KOPT-K1 (cell line): ENCODE data around the gene TMEM179B.
"Not testable (repeated sequence)": the region's sequence is repeated elsewhere in the genome, so short reads cannot be mapped to it uniquely, and the experiment has no call there.

ENCODE experiments used
- H3K27ac ChIP-seq: fragments of 200-600 bp; sonication (generic); 2 replicates; pipeline ENCODE4 v1.5.1; 2016; ENCODE audit warnings: antibody characterized with exemption, mild to moderate bottlenecking, low read depth, low read length; ENCODE audit not compliant: poor library complexity, severe bottlenecking
- H3K36me3 ChIP-seq: fragments of 200-600 bp; sonication (generic); 2 replicates; pipeline ENCODE4 v1.5.1; 2017; ENCODE audit warnings: antibody characterized with exemption, mild to moderate bottlenecking, low read length, moderate library complexity; ENCODE audit not compliant: insufficient read depth
- H3K9me3 ChIP-seq: fragments of 200-600 bp; sonication (generic); 2 replicates; pipeline ENCODE4 v1.5.1; 2017; ENCODE audit warnings: antibody characterized with exemption, low read length, mild to moderate bottlenecking; ENCODE audit not compliant: insufficient read depth, poor library complexity, severe bottlenecking

TMEM179B gene

DNA sequence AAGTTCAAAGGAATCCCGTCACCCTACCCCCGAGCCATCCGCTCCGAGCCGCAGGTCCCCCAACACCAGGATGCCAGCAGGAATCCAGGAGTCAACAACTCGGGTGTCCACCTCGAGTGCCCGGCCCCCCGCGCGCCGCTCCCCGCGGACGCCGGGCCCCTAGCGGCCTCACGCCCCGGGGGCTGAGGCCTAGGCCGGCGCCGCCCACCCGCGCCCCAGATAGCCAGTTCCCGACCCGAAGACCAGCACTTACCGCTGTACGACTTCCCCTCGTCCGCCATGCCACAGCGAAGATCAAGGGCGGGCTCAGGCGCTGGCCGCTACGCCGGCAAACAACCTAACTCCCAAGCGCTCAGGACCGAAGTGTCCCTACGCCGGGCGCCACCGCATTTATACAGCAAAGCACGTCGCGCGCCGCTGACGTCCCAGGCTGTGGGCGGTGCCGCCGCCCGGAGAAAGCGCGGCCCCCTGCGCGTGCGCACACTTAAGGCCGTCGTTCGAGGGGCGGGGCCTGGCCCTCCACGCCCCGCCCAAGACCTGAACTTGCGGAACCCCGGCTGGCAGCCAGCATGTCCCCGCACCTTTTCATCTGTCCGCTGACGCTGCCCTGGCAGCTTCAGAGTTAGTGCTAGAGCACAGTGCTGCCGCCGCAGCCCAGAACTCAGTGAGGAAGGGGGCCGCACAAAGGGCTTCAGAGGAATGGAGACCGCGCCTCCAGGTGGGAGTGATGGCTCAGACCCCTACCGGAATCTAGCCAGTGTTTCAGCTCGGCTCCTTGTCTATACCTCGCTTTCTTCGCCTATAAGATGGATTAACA, 18.1 kb downstream of the TMEM179B start, which contains the start of gene NXF1:
Gene NXF1 (minus strand): TSS at position 365 of the 817 bp plus-strand sequence. CDS start 84 bp downstream, at position 281.
- peak within 1 kb of the TSS; percentile 85 for H3K27ac ChIP-seq

DNA sequence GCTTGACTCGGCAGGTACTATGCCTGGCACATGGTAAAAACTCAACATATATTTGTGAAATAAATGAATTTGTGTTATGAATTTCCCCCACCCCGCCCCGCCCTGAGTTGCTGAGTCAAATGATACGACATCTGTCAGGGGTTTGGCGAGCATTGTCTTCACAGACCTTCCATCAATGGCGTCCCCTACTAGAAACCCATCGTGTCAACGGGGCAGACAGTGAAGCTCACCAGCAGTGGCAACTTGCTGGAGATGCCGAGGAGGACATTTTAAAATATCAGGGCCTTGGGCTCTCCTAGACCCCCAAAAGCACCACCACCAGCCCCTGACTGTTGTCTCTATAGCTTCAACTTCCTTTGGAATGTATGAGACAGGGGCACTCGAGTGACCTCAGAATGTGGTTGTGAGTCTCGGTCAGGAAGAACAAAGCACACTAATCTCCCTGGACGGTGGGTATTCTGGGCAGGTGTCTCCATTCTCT, 18.8 kb downstream of the TMEM179B start:
- Histone ChIP-seq H3K9me3 (no peaks in the 10 kb centered on the region), H3K27ac (peak overlapping the region; percentile 85), H3K36me3 (peaks cover 31% of the 10 kb centered on the region)

More for the DNA sequence above, 18.1 kb downstream of the TMEM179B start, which contains the start of gene NXF1:
- no peaks in the 10 kb centered on the region for H3K9me3 ChIP-seq
- peaks cover 38% of the 10 kb centered on the region for H3K36me3 ChIP-seq

DNA sequence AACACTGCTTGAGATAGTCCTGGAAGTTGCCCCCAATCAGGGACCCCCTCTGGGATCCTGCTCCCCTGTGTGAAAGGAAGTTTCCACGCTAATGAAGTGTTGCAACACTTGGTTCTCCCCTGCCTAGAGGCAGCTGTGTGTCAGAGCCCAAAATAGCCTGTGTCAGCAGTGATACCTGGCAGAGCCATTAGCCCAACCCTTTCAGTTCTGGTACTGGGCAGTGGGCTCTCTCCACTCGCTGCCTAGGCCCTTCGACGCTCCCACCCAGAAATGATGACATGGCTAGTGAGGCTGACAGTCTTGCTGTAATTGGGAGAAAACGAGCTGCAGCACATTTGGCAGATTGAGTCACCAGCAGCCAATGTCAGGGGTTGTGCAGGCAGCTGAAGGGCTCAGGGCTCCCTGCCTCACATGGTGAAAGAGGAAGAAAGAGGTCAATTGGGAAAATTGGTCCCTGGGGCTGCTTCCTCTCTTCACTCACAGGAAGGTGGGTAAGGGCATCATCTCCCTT, 19.5 kb downstream of the TMEM179B start:
- peak overlapping the region; percentile 85 for H3K27ac ChIP-seq
- no peaks in the 10 kb centered on the region for H3K9me3 ChIP-seq
- H3K36me3 ChIP-seq = peaks cover 24% of the 10 kb centered on the region

GRCh38 chr11:62810748-62811147, 23.5 kb downstream of the TMEM179B start:
- Histone ChIP-seq H3K9me3 (no peaks in the 10 kb centered on the region), H3K36me3 (no peaks in the 10 kb centered on the region), H3K27ac (no peak overlapping the region)

- Histone ChIP-seq H3K9me3 (no peaks in the 10 kb centered on the region), H3K36me3 (peaks cover 2% of the 10 kb centered on the region; the same call in 1 of the 2 replicates), H3K27ac (no peak overlapping the region)
Observed at GRCh38 chr11:62811659-62812058, 24.5 kb downstream of the TMEM179B start.

- no peaks in the 10 kb centered on the region for H3K9me3 ChIP-seq
- H3K27ac ChIP-seq = no peak overlapping the region
- peaks cover 33% of the 10 kb centered on the region for H3K36me3 ChIP-seq
Observed at GRCh38 chr11:62816557-62816956, 29.4 kb downstream of the TMEM179B start.

GRCh38 chr11:62817129-62817528, 29.9 kb downstream of the TMEM179B start:
- Histone ChIP-seq H3K36me3 (peaks cover 36% of the 10 kb centered on the region), H3K27ac (no peak overlapping the region), H3K9me3 (no peaks in the 10 kb centered on the region)

DNA sequence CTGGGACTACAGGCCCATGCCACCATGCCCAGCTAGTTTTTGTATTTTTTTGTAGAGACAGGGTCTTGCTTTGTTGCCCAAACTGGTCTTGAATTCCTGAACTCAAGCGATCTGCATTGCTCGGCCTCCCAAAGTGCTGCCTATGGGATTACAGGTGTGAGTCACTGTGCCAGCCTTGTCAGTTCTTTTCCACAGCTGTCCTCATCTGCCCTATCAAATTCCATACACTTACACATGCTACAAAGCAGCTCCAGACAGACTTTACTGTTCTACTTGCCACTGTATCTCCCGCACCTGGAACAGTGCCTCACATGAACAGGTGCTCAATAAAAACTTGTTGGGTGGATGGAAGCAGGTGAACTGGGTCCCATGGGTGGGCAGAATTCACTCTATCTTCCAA, 36.5 kb downstream of the TMEM179B start:
- Histone ChIP-seq H3K9me3 (no peaks in the 10 kb centered on the region), H3K36me3 (peaks cover 81% of the 10 kb centered on the region), H3K27ac (no peak overlapping the region)

DNA sequence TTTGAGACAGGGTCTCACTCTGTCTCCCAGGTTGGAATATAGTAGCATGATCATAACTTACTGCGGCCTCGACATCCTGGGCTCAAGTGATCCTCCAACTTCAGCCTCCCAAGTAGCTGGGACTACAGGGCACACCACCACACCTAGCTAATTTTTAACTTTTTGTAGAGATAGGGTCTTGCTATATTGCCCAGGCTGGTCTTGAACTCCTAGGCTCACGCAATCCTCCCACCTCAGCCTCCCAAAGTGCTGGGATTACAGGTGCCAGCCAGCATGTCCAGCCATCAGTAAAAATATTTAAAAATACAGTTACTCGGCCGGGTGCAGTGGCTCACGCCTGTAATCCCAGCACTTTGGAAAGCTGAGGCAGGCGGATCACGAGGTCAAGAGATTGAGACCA, 40.9 kb downstream of the TMEM179B start:
- H3K27ac ChIP-seq, H3K9me3 ChIP-seq: not testable (repeated sequence)
- H3K36me3 ChIP-seq = peaks cover 58% of the 10 kb centered on the region

DNA sequence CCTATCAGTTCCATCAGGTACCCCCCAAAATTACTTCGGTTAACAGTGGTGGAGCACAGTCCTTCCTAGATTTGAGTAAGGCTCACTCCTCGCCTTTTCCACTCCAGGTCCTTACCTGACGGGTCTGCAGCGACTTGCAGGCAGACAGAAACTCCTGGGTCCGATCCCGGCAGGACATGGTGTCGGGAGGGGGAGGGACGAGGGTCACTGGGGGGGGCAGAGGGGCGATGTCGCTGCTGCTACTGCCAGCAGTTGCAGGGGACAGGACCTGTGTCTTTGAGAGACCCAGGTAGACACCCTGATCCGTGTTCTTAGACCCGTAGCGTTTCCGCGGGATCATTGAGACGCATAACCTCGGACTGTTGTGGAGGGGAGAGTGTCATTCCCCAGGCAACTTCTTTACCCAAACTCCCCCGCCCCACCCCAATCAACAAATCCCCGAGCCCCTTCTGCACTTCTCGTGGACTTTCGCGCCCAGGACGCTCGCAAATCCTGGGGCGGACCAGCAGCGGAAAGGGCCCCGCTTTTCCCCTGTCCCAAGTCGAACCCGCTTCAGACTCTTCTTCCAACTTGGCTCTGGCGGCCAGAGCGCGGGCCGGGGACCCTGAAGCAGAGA, 43.8 kb downstream of the TMEM179B start:
- H3K27ac ChIP-seq = peak overlapping the region; percentile 64
- peaks cover 58% of the 10 kb centered on the region for H3K36me3 ChIP-seq
- no peaks in the 10 kb centered on the region for H3K9me3 ChIP-seq

DNA sequence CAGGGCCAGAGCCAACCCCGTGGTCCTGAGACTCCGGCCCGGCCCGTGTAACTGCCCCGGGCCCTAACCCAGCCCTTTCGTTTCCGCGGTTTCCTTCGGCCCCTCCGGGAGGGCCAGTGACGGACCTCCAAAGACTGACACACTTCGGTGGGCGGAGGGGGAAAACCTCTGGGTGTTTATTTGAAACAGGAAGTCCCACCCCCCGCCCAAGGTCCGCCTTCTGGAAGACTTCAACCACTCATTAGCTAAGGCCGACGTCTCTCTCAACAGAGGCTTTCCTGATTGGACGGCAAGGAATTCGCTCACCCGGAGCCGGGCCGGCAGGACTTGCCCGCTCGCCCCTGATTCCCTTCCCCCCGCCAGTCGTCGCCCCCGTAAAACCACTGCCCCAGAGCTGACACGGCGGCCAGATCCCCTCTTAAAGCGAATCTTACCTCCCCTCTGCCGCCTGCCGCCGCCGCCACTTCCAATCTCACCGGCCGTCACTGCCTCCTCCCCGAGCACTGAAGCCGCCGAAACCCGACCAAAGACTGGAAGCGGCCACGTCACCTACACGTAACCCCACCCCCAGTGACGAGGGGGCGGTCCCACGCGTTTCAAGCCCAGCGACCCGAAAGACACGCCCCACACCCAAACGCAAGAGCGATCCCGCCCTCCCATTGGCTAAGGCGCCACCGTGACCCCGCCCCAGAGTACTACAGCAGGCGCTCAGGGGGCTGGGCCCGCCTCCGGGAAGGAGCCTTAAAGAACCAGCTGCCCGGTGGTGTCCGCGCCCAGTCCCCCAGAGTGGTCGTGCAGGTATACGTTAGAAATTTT, 44.5 kb downstream of the TMEM179B start, which contains the start of gene STX5:
Gene STX5 (minus strand): TSS at position 532 of the 816 bp plus-strand sequence. CDS start 808 bp downstream, outside the sequence.
- Histone ChIP-seq H3K27ac (peak within 1 kb of the TSS; percentile 64), H3K36me3 (peaks cover 60% of the 10 kb centered on the region), H3K9me3 (no peaks in the 10 kb centered on the region)

GRCh38 chr11:62832336-62833234, 45.4 kb downstream of the TMEM179B start, which contains the start of gene TEX54:
Gene TEX54, minus strand, starts transcription at chr11:62832841.
- Histone ChIP-seq H3K27ac (peak within 1 kb of the TSS; percentile 64), H3K9me3 (no peaks in the 10 kb centered on the region), H3K36me3 (peaks cover 60% of the 10 kb centered on the region)

GRCh38 chr11:62835336-62835735, 48.1 kb downstream of the TMEM179B start:
- Histone ChIP-seq H3K9me3 (no peaks in the 10 kb centered on the region), H3K27ac (no peak overlapping the region), H3K36me3 (peaks cover 56% of the 10 kb centered on the region)
